Ishikawa (cell line): ENCODE measurements around the gene ATXN1.

Experiments
- CEBPB ChIP-seq: IDR thresholded peaks from 2 replicates; pipeline ENCODE4 v1.6.1; 2012
- CREB1 ChIP-seq: IDR thresholded peaks from 2 replicates; pipeline ENCODE4 v1.6.1; 2012; ENCODE audit warnings: low read depth
- EGR1 ChIP-seq: IDR thresholded peaks from 2 replicates; pipeline ENCODE4 v1.6.1; 2012
- EP300 ChIP-seq: IDR thresholded peaks from 2 replicates; pipeline ENCODE4 v1.6.1; 2012; ENCODE audit warnings: borderline replicate concordance
- FOXM1 ChIP-seq: IDR thresholded peaks from 2 replicates; pipeline ENCODE4 v1.6.1; 2012; ENCODE audit warnings: low read depth, borderline replicate concordance
- MAX ChIP-seq: IDR thresholded peaks from 2 replicates; pipeline ENCODE4 v1.6.1; 2012
- NFIC ChIP-seq: IDR thresholded peaks from 2 replicates; pipeline ENCODE4 v1.6.1; 2012
- RAD21 ChIP-seq: IDR thresholded peaks from 2 replicates; pipeline ENCODE4 v1.6.1; 2012; ENCODE audit warnings: low read depth
- REST ChIP-seq: IDR thresholded peaks from 2 replicates; pipeline ENCODE4 v1.6.1; 2012; ENCODE audit warnings: low read depth, mild to moderate bottlenecking
- TAF1 ChIP-seq: IDR thresholded peaks from 2 replicates; pipeline ENCODE4 v1.6.1; 2012; ENCODE audit warnings: low read depth, mild to moderate bottlenecking
- TCF12 ChIP-seq: IDR thresholded peaks from 2 replicates; pipeline ENCODE4 v1.6.1; 2012; ENCODE audit warnings: low read depth
- TEAD4 ChIP-seq: IDR thresholded peaks from 2 replicates; pipeline ENCODE4 v1.6.1; 2012
- USF1 ChIP-seq: IDR thresholded peaks from 2 replicates; pipeline ENCODE4 v1.6.1; 2012
- YY1 ChIP-seq: IDR thresholded peaks from 2 replicates; pipeline ENCODE4 v1.6.1; 2012; ENCODE audit warnings: low read depth
- ZBTB7A ChIP-seq: IDR thresholded peaks from 2 replicates; pipeline ENCODE4 v1.6.1; 2012; ENCODE audit warnings: low read depth

ATXN1 gene

GRCh38 chr6:16637635-16638034, 123.6 kb downstream of the ATXN1 start:
- TF ChIP-seq CREB1 (no peak), RAD21 (no peak)

- TF ChIP-seq ZBTB7A (no peak), TEAD4 (0 out of 2 replicates have a peak, but pooled peaks have one; percentile 6), EP300 (peak; percentile 46; the same call in 1 of the 2 replicates), TCF12 (0 out of 2 replicates have a peak, but pooled peaks have one; percentile 26)
These were observed 125.3 kb downstream of the ATXN1 start for GRCh38 chr6:16635810-16636602.

- TF ChIP-seq TEAD4 (no peak), CREB1 (no peak), EP300 (no peak), NFIC (no peak), TCF12 (no peak), USF1 (no peak), MAX (no peak), FOXM1 (no peak), YY1 (no peak), EGR1 (no peak), REST (no peak)
These were observed 125.9 kb downstream of the ATXN1 start for GRCh38 chr6:16635291-16635809.

GRCh38 chr6:16634855-16635254, 126.4 kb downstream of the ATXN1 start:
- no peak for TF ChIP-seq TAF1
- TF ChIP-seq TEAD4 = no peak
- no peak for TF ChIP-seq MAX
- TF ChIP-seq EGR1 = no peak

GRCh38 chr6:16633961-16634360, 127.3 kb downstream of the ATXN1 start:
- TF ChIP-seq TAF1 (no peak), EGR1 (no peak), FOXM1 (no peak), ZBTB7A (no peak), RAD21 (no peak), USF1 (no peak), CEBPB (no peak), NFIC (no peak), MAX (no peak), REST (no peak), EP300 (no peak), TCF12 (no peak), CREB1 (no peak), YY1 (no peak), TEAD4 (no peak)

GRCh38 chr6:16633465-16633864, 127.8 kb downstream of the ATXN1 start:
- no peak for TF ChIP-seq TAF1
- no peak for TF ChIP-seq EP300
- TF ChIP-seq TEAD4 = no peak
- TF ChIP-seq TCF12 = no peak
- TF ChIP-seq NFIC = no peak
- no peak for TF ChIP-seq MAX
- no peak for TF ChIP-seq RAD21
- no peak for TF ChIP-seq REST
- TF ChIP-seq YY1 = no peak
- no peak for TF ChIP-seq CEBPB
- TF ChIP-seq EGR1 = no peak
- TF ChIP-seq CREB1 = no peak
- TF ChIP-seq USF1 = no peak
- TF ChIP-seq ZBTB7A = no peak
- no peak for TF ChIP-seq FOXM1
